HG02943 (cell line): ENCODE results near the gene EDAR.

Experiments used
- ATAC-seq: cut with Tn5 transposase; IDR thresholded peaks from one replicate; pipeline ENCODE4 v1.9.1; 2021; ENCODE audit warnings: mild to moderate bottlenecking, low read depth, moderate library complexity; ENCODE audit not compliant: unreplicated experiment

The EDAR gene

GRCh38 chr2:108911807-108912628 is 77.0 kb downstream of the EDAR start:
- ATAC-seq: no peak

DNA sequence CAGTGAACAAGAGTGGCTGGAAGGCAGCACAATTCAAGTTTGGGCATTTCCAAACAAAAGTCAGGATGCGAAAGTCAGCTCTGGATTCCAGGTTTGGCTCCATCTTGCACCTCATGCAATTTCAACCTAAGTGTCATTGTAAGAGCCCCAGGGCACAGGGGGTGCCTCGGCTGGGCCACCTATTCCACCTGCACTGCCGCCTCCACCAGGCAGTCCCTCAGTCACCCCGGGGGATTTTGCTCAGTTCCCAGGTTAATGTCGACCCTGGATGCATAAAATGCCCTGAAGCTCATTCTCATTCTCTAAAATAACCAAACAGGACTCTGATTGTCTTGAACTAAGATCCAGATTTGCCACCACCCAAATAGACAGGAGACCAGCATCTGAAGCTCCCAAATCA is 77.6 kb downstream of the EDAR start:
- no peak for ATAC-seq

DNA sequence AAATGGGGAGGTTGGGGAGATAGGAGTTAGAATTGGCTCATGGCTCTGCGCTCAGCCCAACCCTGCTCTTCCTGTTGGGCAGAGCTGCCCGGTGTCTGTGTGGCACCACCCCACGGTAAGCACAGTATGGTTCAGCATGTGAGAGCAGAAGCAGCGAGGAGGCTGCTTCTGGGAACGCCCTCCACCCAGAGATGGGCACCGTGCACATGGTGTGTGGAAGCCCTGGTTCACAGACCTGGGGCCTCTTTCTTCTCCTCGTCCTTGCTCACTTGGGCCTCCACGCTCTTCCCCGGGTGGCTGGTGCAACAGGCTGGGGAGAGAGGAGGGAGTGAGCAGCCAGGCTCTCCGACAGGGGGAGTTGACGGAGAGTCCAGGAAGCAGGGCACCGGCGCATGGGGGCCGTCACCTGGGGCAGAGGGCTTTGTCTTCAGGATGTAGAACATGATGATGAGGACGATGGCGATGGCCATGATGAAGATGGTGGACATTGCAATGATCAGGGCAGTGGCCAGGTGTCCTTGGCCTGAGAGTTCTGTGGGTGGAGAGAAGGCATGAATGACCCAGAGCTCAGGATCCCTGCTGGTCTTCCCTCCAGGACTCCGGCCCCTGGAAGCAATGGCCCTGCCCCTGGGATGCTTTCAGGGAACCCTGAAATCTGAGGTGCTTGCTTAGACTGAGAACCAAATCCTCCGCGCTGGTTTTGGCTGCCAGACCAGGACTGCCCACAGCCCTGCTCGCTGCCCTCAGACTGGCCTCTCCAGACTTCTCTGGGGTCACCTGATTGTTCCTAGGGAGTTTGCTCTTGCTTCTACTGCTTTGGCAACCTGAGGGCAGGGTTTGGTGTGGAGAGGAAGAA is 78.3 kb downstream of the EDAR start:
- ATAC-seq: no peak

DNA sequence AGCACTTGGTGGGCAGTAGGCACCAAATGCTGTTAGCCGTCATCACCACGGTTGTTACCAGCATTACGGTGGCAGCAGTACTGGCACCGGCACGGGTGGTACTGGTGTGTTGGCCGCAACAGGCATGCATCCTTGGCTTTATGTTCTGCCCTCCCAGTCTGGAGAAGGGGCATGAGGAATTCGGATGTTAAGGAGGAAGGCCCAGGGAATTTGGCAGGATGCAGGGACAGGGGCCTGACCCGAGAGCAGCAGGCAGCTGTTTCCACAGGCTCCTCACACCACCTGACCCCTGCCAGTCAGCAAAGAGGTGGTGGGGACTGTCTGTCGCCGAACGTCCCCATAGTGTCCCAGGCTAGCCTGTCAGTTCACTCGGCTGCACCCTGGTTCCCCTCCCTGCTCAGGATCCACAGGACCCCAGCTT is 79.0 kb downstream of the EDAR start:
- no peak for ATAC-seq

DNA sequence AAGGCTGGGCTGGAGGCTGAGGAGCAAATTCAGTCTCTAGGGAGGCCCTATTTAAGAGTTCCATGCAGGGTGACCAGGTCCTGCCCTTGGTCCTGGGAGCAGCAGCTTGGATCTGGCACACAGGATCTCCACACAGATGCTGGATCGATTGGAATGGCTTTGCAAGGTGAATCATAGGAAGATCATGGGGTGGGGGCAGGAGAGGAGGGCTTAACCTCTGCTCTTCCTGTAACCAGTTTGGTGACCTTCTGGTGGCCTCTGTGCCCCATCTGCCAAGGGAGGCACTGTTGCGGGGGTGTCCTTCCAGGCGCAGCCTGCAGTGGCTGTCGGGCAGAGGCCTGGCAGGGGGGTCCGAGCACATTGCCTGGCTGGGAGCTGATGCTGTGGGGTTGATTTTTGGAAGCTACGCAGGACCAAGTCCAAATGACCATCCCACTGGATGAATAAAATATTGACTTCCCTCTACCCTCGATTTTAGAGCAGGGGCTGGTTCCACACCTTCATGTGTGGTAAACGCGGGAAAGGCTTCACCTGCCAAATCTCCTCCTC is 79.7 kb downstream of the EDAR start:
- ATAC-seq: no peak

DNA sequence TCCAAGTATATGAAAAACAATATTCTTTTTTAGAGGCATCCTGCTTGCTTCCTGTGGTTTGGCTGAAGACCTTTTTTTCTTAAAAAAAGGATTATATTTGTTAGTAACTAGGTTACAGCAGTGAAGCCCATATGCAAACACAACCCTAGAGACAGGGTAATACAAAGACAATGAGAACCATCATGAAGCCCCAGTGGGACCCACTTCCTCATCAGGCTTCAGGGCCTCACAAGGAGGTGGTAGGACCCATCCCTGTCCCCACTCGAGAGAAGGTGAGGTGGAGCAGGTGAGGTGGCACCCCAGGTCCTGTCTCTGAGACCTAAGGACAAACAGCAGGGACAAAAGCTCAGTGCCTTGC is 80.3 kb downstream of the EDAR start:
- no peak for ATAC-seq

- ATAC-seq: no peak
These were observed 81.0 kb downstream of the EDAR start for GRCh38 chr2:108907822-108908712.

DNA sequence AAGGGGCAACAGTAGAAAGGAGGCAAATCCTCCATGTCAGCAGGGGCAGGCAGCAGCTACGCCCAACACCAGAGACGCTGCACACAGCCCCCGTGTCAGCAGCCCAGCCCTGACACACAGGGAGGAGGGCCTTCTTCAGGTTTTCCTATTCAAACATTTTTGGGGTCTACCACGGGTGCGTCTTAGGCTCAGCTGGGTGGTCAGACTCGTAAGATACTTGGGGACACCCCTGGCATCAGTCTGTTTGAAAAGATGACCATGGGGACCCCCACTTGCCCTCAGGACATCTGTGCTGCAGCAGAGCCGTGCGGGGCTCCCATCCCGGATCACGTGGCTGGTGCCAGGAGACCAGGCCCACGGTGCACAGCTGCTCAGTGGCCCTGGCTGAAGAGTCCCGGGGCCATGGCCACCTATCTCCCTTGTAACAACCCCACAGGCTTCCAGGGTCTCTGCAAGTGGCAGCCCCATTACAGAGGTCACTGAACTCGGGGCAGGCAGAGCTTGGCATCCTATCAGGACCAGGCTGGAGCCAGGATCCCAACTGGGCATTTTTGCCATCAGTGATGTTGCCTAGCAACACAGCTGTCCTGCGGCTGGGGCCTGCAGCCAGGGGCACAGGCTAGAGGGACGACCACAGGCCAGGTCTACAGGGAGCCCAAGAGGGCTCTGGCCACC is 82.5 kb downstream of the EDAR start:
- no peak for ATAC-seq

- ATAC-seq: no peak
These were observed 83.1 kb downstream of the EDAR start for GRCh38 chr2:108905906-108906305.

- ATAC-seq: no peak
These were observed 83.8 kb downstream of the EDAR start for GRCh38 chr2:108905176-108905575.

DNA sequence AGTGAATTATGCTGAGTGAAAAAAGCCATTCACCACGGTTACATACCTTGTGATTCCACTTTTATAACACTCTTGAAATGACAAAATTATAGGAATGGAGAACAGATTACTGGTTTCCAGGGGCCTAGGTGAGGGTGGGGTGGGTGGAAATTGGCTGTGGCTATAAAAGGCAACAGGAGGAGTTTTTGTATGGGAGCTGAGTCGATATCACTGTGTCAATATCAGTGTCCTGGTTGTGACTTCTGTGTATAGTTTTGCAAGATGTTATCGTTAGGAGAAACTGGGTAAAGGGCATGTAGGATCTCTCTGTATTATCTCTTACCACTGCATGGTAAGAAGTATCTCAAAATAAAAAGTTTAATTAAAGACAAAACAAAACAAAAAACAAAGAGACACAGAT is 84.3 kb downstream of the EDAR start:
- ATAC-seq: no peak

GRCh38 chr2:108898315-108899082 is 90.5 kb downstream of the EDAR start:
- no peak for ATAC-seq

GRCh38 chr2:108896741-108897140 is 92.3 kb downstream of the EDAR start:
- ATAC-seq: no peak

DNA sequence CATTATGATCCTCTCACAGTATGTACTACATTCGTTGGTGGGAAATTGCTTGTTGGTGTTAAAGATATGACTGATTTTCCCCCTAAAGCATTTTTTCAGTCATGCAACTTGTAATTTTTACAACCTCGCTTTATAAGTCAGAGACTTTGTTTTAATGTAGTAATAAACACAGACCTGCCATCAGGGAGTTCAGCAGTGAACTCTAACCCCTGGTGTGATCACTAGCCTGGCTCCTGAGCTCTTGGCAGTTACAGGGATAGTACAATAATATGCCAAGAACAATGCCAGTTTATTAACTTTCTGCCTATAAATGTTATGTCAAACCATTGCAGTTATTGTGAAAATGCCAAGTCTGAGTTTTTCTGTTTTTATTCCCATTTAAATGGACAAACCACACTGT is 93.8 kb downstream of the EDAR start:
- ATAC-seq: no peak

- no peak for ATAC-seq
These were observed 94.3 kb downstream of the EDAR start for GRCh38 chr2:108894766-108895165.

- no peak for ATAC-seq
These were observed 95.7 kb downstream of the EDAR start for GRCh38 chr2:108893277-108893676.

DNA sequence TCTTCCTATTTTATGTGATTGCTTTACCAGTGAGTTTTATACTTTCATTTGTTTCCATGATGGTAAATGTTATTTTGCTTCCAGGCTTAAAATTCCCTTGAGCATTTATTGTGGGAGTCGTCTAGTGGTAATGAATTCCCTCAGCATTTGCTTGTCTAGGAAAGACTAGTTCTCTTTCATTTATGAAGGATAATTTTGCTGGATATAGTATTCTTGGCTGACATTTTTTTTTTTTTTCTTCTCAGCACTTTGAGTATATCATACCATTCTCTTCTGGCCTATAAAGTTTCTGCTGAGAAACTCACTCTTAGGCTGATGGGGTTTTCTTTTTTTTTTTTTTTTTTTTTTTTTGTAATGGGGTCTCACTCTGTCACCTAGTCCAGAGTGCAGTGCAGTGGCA is 99.1 kb downstream of the EDAR start:
- ATAC-seq: no peak

- no peak for ATAC-seq
These were observed 104.4 kb downstream of the EDAR start for GRCh38 chr2:108884619-108885018.

DNA sequence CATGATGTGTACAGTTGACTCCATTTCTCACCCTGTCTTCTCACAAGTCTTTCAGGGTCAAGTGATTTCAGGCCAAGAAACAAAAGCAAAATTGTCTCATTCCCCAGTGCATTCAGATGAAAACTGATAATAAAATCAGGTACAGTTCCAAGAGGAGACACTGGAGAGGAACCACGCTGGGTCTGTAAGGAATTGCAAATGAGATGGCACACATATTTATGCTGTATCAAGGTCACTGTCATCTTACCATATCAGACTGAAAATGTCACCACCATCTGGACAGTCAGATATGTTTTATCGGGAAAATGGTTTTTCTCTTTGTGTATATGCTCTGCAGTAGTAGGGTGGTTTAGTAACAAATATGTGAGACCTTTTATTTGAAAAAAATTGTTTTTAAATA is 110.7 kb downstream of the EDAR start:
- no peak for ATAC-seq
